ENCODE data around the gene DLK2. TPM values are rescaled to one million over a fixed set of nuclear protein-coding genes. Genes with fewer than 3 reads are reported as not detected.

The DLK2 gene
- total and polyA plus RNA-seq, 2 donors (not counting 3 experiments of a cell fraction or from before 2014, with no cell fraction given), result 0.36 TPM; not detected in 1

GRCh38 chr6:43401730-43402129, 53.6 kb downstream of the DLK2 start:
- dilution Hi-C loops (cut with MboI; ENCODE audit: extremely low pct_ligation_motif_present, low sequenced_read_pairs) (no loop called here), intact Hi-C loops (cut with micrococcal nuclease) (no loop called here)
- TF ChIP-seq CTCF (IDR thresholded peaks at IDR 0.05; ENCODE audit: extremely low read depth in 1 of 2, insufficient read depth in 1 of 2, low read depth in 1 of 2, low read length in 2 of 2) (no peak), MAX (IDR thresholded peaks at IDR 0.05; ENCODE audit: insufficient read depth, insufficient read length) (no peak), JUN (IDR thresholded peaks at IDR 0.05; ENCODE audit: borderline replicate concordance, insufficient read depth, insufficient read length, low read depth) (no peak), GATA2 (IDR thresholded peaks at IDR 0.05; ENCODE audit: insufficient read depth, insufficient read length, low read depth, low read length) (no peak), POLR2AphosphoS5 (IDR thresholded peaks at IDR 0.05; ENCODE audit: insufficient read depth, low read depth, low read length) (no peak), FOS (IDR thresholded peaks at IDR 0.05; ENCODE audit: borderline replicate concordance, insufficient read depth, low read length) (no peak), EZH2 (IDR thresholded peaks at IDR 0.05; ENCODE audit: borderline replicate concordance, low read depth, low read length, severe bottlenecking) (no peak), MYC (IDR thresholded peaks at IDR 0.05; ENCODE audit: low read depth, low read length) (no peak), POLR2A (IDR thresholded peaks at IDR 0.05; ENCODE audit: low read depth, low read length) (no peak)
- Histone ChIP-seq H3K27me3 (ENCODE audit: control insufficient read depth in 2 of 2, insufficient read depth in 2 of 2, low read length in 2 of 2) (peaks cover 9% of the 10 kb centered on the region in 2 experiments), H3K4me1 (ENCODE audit: control insufficient read depth, extremely low read depth, insufficient read depth, low read length) (no peaks in the 10 kb centered on the region), H3K9me3 (replicated peaks; ENCODE audit: control insufficient read depth, insufficient read depth, low read length) (no peaks in the 10 kb centered on the region), H3K4me3 (replicated peaks in 1 of 3; ENCODE audit: insufficient read depth in 1 of 3, low read depth in 1 of 3, low read length in 3 of 3) (no peak overlapping the region), H3K4me2 (ENCODE audit: insufficient read depth, low read length) (no peak overlapping the region), H4K20me1 (replicated peaks; ENCODE audit: control insufficient read depth, extremely low read depth, insufficient read depth, low read length) (no peaks in the 10 kb centered on the region), H2AFZ (ENCODE audit: low read depth, low read length) (no peak overlapping the region), H3K9me1 (replicated peaks; ENCODE audit: control insufficient read depth, extremely low read depth, insufficient read depth, low read length) (no peaks in the 10 kb centered on the region), H3K27ac (ENCODE audit: insufficient read depth, low read depth, low read length) (no peak overlapping the region), H3K36me3 (ENCODE audit: control insufficient read depth in 2 of 2, extremely low read depth in 1 of 2, insufficient read depth in 2 of 2, low read length in 2 of 2) (no peaks in the 10 kb centered on the region), H3K9ac (replicated peaks; ENCODE audit: extremely low read depth, insufficient read depth, low read length) (no peak overlapping the region), H3K79me2 (ENCODE audit: control insufficient read depth, insufficient read depth, low read length) (no peaks in the 10 kb centered on the region)
- BruUV-seq (replicated peaks), result no TSS peak
- ChIA-PET CTCF (interaction anchor here (1.2 to 1.9 kb wide), 2 partner anchors 8 to 68 kb away, joined by 4 read pairs; no protein-coding TSS in a partner anchor), POLR2A (no interaction called here)
- FAIRE-seq, result no peak
- DNase-seq (ENCODE audit: low read depth, low spot score), result no peak

Small RNAs within 50 kb of the gene (microRNA-seq; reads per million reads assigned to microRNA genes)
- gene MIR6780B (ENCODE audit: borderline number of aligned reads, borderline replicate concordance), result not detected

Small RNAs within 50 kb of the gene (small RNA-seq; reads per million reads assigned to genes)
- gene MIR6780B (ENCODE audit: insufficient read depth, insufficient read length, low read depth, low replicate concordance) (not detected), gene RNU6-1113P (ENCODE audit: insufficient read depth, insufficient read length, low read depth, low replicate concordance) (not detected)

Other genes starting within 250 kb of the DLK2 start
- gene DNPH1, start 226.1 kb downstream of the DLK2 start, total RNA-seq, result 34.3 and 37.7 TPM in 2 replicates
- 120 and 131 TPM in 2 replicates for gene DNPH1, start 226.1 kb downstream of the DLK2 start, polyA plus RNA-seq
- gene TTBK1, start 212.1 kb downstream of the DLK2 start, total RNA-seq, result 0.12 TPM in 1 of 2 replicates, not detected in the other
- gene TTBK1, start 212.1 kb downstream of the DLK2 start, polyA plus RNA-seq, result 0.06 TPM in 2 replicates
- gene SLC22A7, start 157.3 kb downstream of the DLK2 start, total RNA-seq, result not detected in 2 replicates
- gene SLC22A7, start 157.3 kb downstream of the DLK2 start, polyA plus RNA-seq, result not detected in 2 replicates
- not detected in 2 replicates for gene CRIP3, start 146.7 kb downstream of the DLK2 start, total RNA-seq
- not detected in 2 replicates for gene CRIP3, start 146.7 kb downstream of the DLK2 start, polyA plus RNA-seq
- gene ZNF318, start 85.9 kb downstream of the DLK2 start, total RNA-seq, result 13.0 and 13.6 TPM in 2 replicates
- gene ZNF318, start 85.9 kb downstream of the DLK2 start, polyA plus RNA-seq, result 7.1 and 7.8 TPM in 2 replicates
- gene ABCC10, start 28.0 kb downstream of the DLK2 start, total RNA-seq, result 34.8 and 37.9 TPM in 2 replicates
- 29.2 and 32.9 TPM in 2 replicates for gene ABCC10, start 28.0 kb downstream of the DLK2 start, polyA plus RNA-seq
- 31.8 and 33.1 TPM in 2 replicates for gene TJAP1, start 22.0 kb upstream of the DLK2 start, total RNA-seq
- 28.4 and 29.9 TPM in 2 replicates for gene TJAP1, start 22.0 kb upstream of the DLK2 start, polyA plus RNA-seq
- gene LRRC73, start 54.8 kb upstream of the DLK2 start, total RNA-seq, result 0.25 and 0.58 TPM in 2 replicates
- gene LRRC73, start 54.8 kb upstream of the DLK2 start, polyA plus RNA-seq, result 0.11 and 0.14 TPM in 2 replicates
- 117 and 119 TPM in 2 replicates for gene YIPF3, start 61.4 kb upstream of the DLK2 start, total RNA-seq
- gene YIPF3, start 61.4 kb upstream of the DLK2 start, polyA plus RNA-seq, result 470 and 561 TPM in 2 replicates
- gene POLR1C, start 61.5 kb upstream of the DLK2 start, total RNA-seq, result 40.6 and 46.0 TPM in 2 replicates
- 34.7 and 39.8 TPM in 2 replicates for gene POLR1C, start 61.5 kb upstream of the DLK2 start, polyA plus RNA-seq
- 45.9 and 50.0 TPM in 2 replicates for gene XPO5, start 120.5 kb upstream of the DLK2 start, total RNA-seq
- gene XPO5, start 120.5 kb upstream of the DLK2 start, polyA plus RNA-seq, result 27.5 and 28.4 TPM in 2 replicates
- 33.7 and 36.6 TPM in 2 replicates for gene POLH, start 120.6 kb upstream of the DLK2 start, total RNA-seq
- 8.8 and 9.3 TPM in 2 replicates for gene POLH, start 120.6 kb upstream of the DLK2 start, polyA plus RNA-seq
- 77.6 and 87.1 TPM in 2 replicates for gene GTPBP2, start 173.7 kb upstream of the DLK2 start, total RNA-seq
- gene GTPBP2, start 173.7 kb upstream of the DLK2 start, polyA plus RNA-seq, result 112 and 118 TPM in 2 replicates
- 32.3 and 34.9 TPM in 2 replicates for gene MAD2L1BP, start 180.3 kb upstream of the DLK2 start, total RNA-seq
- 62.0 and 63.5 TPM in 2 replicates for gene MAD2L1BP, start 180.3 kb upstream of the DLK2 start, polyA plus RNA-seq
- gene RSPH9, start 189.5 kb upstream of the DLK2 start, total RNA-seq, result 0.12 and 0.27 TPM in 2 replicates
- 0.18 and 0.21 TPM in 2 replicates for gene RSPH9, start 189.5 kb upstream of the DLK2 start, polyA plus RNA-seq
- 39.1 and 39.8 TPM in 2 replicates for gene MRPS18A, start 232.2 kb upstream of the DLK2 start, total RNA-seq
- 83.8 and 92.3 TPM in 2 replicates for gene MRPS18A, start 232.2 kb upstream of the DLK2 start, polyA plus RNA-seq